Medulla oblongata (tissue), 1 donor: ENCODE results near the gene ERGIC3.

Experiments used
- DNase-seq: peaks from one replicate; pipeline ENCODE4 v3.0.0-alpha.2; 2015; ENCODE audit errors: extremely low spot score

Gene ERGIC3

GRCh38 chr20:35541783-35542662 lies at the start of gene ERGIC3:
Gene ERGIC3 (plus strand): TSS chr20:35542078. CDS start chr20:35542098, 20 bp downstream.
- peak; percentile 95 for DNase-seq

- DNase-seq: no peak
Measured at GRCh38 chr20:35492352-35492751, 49.5 kb upstream of the ERGIC3 start.

DNA sequence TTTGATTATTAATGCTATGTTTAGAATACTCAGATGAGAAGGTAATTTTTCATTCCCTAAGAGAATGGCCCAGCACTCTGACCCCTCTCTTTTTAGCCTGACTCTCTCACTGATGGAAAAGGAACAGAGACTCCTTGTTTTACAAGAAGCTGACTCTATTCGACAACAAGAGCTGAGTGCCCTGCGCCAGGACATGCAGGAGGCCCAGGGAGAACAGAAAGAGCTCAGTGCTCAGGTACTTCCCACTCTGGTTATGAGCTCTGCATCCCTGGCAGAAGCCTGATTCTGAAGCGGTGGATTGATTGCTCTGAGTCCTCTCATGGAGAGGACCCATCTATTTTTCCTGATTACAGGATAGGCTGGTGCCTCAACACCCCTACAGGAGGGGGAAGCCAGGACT lies 45.4 kb upstream of the ERGIC3 start:
- DNase-seq: peak; percentile 7

DNA sequence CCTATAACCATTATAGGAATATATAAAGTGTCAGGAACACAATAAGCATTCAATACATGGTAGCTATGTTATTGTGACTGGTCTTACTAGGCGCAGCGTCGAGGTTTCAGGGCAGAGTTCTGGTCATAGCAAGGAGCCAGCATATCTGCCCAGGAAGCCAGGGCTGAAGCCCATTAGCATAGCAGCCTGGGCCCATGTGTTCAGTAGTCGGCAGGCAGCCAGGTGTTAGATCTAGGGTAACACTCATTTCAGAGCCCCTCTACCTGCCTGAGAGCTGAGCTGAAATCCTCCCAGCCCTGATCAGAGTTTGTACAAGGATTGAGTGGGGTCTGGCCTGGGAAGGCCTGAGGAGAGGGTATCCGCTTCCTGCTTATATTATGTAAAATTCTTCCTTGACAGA lies 44.6 kb upstream of the ERGIC3 start:
- no peak for DNase-seq

DNA sequence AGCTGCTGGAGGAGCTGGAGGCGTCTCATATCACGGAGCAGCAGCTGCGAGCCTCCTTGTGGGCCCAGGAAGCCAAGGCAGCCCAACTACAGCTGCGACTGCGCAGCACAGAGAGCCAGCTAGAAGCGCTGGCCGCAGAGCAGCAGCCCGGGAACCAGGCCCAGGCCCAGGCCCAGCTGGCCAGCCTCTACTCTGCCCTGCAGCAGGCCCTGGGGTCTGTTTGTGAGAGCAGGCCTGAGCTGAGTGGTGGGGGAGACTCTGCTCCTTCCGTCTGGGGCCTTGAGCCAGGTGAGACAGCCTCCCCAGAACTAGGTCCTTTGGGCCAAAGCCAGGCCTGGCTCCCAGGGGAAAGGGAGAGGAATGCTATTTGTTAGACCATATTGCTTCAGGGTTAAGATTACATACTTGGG lies 44.1 kb upstream of the ERGIC3 start:
- peak; percentile 74 for DNase-seq

- no peak for DNase-seq
Measured at GRCh38 chr20:35499271-35499670, 42.6 kb upstream of the ERGIC3 start.

GRCh38 chr20:35502352-35502751 lies 39.5 kb upstream of the ERGIC3 start:
- peak; percentile 10 for DNase-seq

- no peak for DNase-seq
Measured at GRCh38 chr20:35503281-35503680, 38.6 kb upstream of the ERGIC3 start.

DNA sequence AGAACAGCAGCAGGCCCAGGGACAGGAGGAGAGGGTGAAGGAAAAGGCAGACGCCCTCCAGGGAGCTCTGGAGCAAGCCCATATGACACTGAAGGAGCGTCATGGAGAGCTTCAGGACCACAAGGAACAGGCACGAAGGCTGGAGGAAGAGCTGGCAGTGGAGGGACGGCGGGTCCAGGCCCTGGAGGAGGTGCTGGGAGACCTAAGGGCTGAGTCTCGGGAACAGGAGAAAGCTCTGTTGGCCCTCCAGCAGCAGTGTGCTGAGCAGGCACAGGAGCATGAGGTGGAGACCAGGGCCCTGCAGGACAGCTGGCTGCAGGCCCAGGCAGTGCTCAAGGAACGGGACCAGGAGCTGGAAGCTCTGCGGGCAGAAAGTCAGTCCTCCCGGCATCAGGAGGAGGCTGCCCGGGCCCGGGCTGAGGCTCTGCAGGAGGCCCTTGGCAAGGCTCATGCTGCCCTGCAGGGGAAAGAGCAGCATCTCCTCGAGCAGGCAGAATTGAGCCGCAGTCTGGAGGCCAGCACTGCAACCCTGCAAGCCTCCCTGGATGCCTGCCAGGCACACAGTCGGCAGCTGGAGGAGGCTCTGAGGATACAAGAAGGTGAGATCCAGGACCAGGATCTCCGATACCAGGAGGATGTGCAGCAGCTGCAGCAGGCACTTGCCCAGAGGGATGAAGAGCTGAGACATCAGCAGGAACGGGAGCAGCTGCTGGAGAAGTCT lies 37.9 kb upstream of the ERGIC3 start:
- DNase-seq: peak; percentile 68

GRCh38 chr20:35504751-35505150 lies 37.1 kb upstream of the ERGIC3 start:
- DNase-seq: no peak

DNA sequence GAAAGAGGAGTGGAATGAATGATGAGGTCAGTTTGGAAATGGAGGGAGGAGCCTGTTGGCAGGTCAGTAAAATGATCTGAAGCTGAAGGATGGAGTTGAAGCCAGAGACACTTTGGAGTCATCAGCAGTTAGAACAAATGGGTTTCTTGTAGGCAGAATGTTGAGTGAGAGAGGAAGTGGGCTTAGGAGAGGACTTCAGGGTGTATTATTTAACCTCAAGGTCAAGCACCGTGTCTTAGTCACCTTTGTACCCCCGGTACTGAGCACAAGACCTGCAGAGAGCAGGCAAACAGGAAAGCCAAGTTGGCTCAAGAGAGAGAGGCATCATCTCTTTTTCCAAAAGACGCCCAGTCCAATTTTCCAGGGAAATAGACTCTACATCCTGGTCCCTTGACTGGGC lies 35.7 kb upstream of the ERGIC3 start:
- no peak for DNase-seq

GRCh38 chr20:35506872-35507638 lies 34.8 kb upstream of the ERGIC3 start:
- no peak for DNase-seq

- DNase-seq: no peak
Measured at GRCh38 chr20:35508493-35509218, 33.2 kb upstream of the ERGIC3 start.

DNA sequence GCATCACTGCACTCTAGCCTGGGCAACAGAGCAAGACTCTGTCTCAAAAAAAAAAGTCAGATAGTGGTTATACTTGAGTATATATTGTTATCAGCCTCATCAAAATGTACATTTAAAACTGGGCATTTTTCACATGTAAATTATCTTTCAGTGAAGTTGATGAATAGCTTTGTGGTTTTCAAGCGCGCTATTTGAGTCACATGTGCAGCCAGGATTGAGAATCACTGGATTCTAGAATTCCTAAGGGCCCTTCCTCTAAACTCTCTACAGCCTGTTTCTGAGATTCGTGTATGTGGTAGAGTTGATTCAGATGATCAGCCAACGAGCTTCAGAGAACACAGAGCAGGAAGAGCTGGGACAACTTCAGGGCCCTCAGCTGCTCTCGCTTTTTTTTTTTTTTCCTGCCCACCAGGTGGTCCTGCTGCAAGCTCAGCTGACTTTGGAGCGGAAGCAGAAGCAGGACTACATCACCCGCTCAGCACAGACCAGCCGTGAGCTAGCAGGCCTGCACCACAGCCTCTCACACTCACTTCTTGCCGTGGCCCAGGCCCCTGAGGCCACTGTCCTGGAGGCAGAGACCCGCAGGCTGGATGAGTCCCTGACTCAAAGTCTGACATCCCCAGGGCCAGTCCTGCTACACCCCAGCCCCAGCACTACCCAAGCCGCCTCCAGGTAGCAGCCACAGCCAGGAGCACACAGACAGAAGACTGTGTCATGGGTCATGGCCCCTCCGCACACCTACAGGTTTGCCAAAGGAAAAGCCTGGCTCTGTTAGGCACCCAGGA lies 30.7 kb upstream of the ERGIC3 start:
- no peak for DNase-seq

DNA sequence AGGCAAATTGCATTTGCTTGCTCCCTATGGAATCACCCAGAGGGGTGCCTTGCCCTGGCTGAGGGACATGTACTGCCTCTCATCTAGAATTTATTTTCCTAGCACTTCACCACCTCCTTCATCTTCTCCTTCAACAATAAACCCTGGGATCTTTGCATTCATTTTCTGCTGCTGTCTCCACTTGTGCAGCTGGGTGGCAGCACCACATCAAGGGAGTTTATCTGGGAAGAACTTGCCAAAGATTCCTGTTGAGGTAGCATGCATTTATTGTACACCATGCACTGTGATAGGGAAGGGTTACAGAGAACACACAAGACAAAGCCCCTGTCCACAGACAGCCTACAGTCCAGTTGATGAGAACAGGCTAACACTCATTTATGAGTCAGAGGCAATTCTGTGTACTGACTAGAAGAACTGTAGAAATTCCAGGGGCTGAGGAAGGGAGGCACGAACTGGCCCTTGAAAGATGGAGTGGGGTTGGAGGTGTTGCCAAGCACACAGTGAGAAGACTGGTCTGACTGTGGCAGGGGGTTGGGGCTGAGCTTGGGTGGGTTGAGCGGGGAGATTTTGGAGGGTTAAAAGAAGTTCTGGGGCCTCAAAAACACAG lies 30.0 kb upstream of the ERGIC3 start:
- DNase-seq: peak; percentile 50

DNA sequence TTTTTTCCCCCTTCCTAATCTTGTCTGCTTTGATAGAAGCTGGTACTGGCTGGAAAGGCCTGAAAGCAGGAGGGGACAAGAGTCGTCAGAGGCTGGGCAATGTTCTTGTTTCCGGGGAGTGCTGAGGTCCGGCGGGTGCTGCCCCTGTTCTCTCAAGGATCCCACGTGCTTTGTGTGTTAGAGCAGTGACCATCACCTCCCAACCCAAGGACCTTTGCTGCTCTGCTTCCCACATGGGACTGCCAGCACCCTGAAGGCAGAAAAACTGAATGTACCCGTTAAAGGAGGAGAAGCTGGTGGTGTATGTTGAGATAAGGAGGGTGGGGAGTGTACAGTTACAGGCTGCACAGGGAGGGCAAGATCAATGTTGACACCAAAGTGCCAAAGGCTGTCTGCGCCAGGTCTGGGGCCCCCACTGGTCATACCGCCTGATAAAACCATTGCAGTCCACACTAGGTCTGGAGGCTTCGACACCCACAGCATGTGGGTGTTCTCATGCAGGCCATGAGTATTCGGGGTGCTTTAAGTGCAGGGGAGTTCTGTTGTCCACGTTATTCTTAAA lies 27.4 kb upstream of the ERGIC3 start:
- no peak for DNase-seq

- no peak for DNase-seq
Measured at GRCh38 chr20:35515341-35515740, 26.5 kb upstream of the ERGIC3 start.

DNA sequence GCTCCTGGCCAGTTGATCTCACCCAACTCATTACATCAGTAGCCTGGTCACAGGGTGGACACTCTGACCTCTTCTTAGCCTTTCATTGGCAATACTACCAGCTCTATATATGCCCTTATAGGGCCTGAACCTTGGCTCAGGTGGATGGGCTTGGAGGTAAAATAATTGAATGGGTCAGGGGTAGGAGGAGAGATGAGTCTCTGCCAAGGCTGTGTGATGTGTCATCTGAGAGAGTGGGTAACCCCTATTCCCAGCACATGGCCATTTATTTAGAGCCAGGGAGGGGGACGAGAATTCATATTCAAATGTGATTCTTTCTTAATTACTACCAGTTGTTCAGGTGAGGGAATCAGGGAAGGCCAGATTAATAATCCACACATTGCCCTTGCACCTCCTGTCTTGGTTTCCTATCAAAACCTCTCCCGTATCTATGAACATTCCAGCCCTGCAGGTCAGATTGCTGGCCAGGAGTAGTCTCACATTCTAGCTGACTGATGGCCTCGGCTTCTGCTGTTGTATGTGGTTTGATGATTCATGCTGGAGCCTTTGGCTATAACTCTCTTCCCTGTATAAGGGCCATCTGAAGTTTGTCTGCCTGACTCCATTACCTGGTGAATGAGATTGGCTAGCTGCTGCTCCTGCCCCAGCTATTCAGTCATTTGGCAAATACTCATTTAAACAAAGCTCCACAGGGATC lies 25.8 kb upstream of the ERGIC3 start:
- no peak for DNase-seq

DNA sequence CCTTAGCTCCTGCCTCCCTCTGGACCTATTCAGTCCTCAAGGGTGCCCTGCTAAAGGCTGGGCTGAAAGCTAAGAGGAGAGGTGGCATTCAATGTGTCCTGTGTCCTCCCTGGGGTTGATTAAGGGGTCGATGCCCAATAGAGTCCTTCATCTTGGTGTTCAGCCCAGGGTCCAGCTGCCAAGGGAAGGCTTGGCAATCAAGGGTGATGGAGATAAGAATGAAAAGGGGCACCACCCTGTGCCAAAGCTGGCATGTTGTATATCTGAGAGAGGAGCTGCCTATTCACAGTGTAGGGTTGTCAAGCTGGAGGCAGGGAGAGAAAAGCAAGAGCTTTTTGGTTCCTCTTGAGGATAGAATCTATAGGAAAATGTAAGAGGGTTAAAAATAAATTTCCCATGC lies 24.8 kb upstream of the ERGIC3 start:
- no peak for DNase-seq
